Melanocyte of skin (primary cell): Measurements from ENCODE around the gene RPL13A. TPM values are rescaled to one million over a fixed set of nuclear protein-coding genes. Genes with fewer than 3 reads are reported as not detected.

Source experiments
- small RNA-seq, 2 donors: library from RNA; depleted of rRNA; stranded (forward); fragments of <200 nt; gene quantifications; one replicate each; pipeline ENCODE3, GENCODE V24; 2012
- total RNA-seq, 2 donors: library from RNA; depleted of rRNA; stranded (reverse); fragments of >200 nt; gene quantifications; 2 replicates each; pipeline ENCODE4 v1.2.3, GENCODE V29; 2012

The RPL13A gene
- total RNA-seq: 1,000 to 10,000 TPM; 1,225 to 1,537 TPM

DNA sequence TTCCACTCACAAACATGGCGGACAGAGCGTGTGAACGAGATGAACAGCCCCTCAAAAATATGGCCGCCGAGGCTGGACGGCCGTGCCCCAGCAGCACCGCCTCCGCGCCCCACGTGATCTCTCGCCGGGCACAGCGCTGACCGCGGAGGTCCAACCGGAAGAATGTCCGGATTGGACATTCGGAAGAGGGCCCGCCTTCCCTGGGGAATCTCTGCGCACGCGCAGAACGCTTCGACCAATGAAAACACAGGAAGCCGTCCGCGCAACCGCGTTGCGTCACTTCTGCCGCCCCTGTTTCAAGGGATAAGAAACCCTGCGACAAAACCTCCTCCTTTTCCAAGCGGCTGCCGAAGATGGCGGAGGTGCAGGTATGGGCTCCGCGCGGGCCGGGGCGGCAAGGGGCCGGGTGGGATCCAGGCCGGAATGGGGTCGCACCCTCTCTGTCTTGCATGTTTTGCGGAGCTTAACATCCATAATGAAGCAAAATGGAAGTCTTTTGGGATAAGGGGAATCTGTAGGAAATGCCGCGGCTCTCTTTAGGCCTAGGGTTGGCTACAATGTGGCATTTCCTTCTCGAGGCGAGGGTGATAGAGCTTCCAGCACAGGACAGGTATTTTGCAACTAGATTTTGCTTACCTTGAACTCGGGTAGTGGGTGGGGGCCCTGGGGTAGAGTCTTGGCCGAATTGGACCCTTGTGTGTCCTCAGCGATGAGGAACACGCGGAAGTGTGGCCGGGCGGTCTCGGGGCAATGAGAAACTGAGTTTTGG, at the start of gene RPL13A:
RPL13A (plus strand) TSS at position 332 of the 769 bp plus-strand sequence; CDS start at position 354, 22 bp downstream.

DNA sequence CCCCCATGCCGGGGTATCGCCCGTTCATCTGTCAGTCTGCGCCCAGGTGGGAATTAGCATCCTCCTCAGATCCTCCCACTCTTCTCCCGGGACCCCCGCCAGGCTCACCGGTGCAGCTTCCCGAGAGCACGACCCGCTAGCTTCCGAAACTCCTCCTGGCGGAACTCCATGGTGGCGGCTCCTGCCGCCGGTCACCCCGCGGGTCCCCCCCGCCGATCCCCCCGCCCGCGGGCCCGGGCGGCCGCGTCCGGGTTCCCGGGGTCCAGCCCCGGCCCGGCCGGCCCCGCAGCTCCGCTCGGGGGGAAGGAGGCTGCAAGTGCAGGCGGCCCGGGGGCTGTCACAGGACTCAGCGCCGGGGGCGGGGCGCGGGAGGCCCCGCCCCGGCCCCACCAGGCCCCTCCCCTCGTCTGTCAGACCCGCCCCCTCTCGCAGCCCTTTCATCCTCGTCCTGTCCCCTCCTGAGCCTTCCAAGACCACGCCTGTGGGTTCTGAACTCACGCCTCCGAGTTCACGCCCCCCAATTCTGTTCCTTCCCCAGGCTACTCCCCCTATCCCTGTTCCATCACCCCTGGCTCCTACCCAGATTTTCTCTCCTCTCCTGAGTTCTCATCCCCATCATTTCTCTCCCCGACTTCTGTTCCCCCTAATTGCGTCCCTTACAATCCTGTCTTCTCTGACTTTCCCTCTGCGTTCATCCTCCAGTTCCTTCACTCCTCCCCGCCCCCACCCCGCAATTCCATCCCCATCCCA, 46.0 kb upstream of the RPL13A start, which contains the start of gene SLC17A7:
SLC17A7 (minus strand) TSS at position 318 of the 750 bp plus-strand sequence; CDS start at position 170, 148 bp downstream.

DNA sequence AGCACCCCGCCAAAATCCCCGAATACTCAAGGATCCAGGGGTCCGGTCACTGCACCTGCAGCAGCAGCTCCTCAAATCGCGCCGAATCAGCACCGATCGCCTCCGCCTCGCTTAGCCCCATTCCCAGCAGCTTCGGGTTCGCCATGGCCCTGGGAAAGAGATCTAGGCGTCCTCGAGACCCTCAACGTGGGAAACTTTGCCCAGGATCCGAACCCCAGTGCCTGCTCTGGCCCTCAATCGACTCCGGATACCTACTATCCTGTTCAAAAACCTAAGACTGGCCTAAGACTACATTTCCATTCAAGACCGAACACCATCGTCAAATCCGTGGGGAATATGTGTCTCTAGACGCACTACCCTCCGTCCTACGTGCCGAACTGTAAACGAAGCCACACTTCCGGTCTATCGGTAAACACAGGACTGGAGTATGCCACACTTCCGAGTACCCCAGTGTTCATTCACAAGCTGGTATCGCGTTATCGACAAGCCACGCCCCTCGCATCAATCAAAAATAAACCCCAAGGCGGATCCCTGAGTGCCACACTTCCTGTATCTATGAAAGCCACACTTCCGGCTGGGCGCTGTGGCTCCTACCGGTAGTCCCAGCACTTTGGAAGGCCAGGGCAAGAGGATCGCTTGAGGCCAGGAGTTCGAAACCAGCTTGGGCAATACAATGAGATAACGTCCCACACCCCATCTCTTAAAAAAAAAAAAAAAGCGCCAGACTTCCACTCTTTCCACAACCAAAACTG, 35.8 kb upstream of the RPL13A start, which contains the start of gene PIH1D1:
PIH1D1 (minus strand) TSS at position 385 of the 752 bp plus-strand sequence; CDS start at position 145, 240 bp downstream.

DNA sequence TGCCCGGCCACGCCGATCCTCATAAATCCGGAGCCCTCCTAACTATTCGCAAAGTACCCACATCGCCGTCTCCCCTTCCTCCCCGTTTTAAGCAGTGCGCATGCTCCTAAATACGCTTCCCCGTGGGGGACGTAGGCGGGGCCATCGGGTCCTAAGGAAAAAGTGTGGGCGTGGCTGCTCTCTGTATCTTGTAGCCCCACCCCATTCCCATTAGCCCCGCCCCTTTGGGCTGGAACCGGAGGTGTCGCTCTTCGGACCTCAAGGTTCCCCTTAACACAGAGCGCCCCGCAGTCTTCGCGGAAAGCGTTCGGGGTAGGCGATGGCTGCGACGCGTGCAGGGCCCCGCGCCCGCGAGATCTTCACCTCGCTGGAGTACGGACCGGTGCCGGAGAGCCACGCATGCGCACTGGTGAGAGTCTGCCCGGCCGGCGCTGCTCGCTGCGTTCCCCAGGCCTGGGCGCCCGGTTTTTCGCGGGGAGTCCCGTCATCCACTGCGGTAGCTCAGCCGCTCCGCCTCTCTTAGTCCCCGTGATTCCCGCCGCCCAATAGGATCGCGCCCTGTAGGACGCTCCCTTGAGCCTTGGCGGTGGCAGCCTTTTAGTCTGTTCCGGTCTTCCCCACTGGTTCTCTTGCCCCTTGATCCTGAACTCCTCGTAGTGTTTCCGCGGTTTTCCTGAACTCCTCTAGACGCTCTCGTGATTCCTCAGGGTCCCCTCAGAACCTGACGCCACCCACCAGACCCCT, 34.2 kb upstream of the RPL13A start, which contains the start of gene ALDH16A1:
ALDH16A1 (plus strand) TSS at position 213 of the 744 bp plus-strand sequence; CDS start at position 320, 107 bp downstream.

DNA sequence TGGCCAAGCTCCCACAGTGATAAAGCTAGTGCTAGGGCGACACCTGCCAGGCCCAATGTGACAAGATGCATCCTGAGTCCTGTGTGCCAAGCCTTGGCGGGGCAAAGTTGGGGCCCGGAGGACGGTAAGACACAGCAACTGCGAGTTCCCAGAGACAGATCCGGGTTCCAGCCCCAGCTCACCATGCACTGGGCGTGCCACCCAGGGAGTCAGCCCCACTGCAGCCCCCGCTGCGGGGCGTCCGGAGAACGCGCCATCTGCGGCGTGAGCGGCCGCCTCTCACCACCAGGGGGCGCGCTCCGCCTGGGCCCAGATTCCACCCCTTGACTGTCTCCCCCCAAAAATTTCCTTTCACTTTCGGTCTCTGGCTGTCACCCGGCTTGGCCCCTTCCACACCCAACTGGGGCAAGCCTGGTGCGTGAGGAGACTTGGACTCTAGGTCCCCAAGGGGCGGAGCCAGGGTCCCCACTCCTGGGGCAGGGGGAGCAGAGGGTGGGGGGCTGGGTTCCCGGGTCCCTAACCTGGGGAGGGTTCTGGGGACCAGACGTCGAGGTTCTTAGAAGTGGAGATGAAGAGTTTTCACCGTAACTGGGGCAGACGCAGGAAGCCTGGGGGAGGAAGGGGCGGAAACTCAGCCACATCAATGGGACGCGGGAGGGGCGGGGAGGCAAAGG, 13.4 kb upstream of the RPL13A start, which contains the start of gene FLT3LG:
FLT3LG (plus strand) TSS at position 348 of the 674 bp plus-strand sequence. CDS start 425 bp downstream, outside the sequence.

Small RNAs within 50 kb of the gene (small RNA-seq; reads per million reads assigned to genes)
- 0 reads per million in 2 donors for gene COX6CP7
- gene MIR150: 0.41 to 0.86 reads per million in 2 donors
- 0 reads per million in 2 donors for gene SNORD32A
- gene SNORD33: 0 reads per million in 2 donors
- 0 reads per million in 2 donors for gene SNORD34
- 0 reads per million in 2 donors for gene SNORD35A
- 0 reads per million in 2 donors for gene SNORD35B

Other genes with a start within 250 kb of the RPL13A start
- gene SLC6A16, start 162.4 kb upstream of the RPL13A start, total RNA-seq: under 1 TPM; under 0.01 to 0.69 TPM
- gene CD37, start 152.2 kb upstream of the RPL13A start, total RNA-seq: not detected
- gene TEAD2, start 125.2 kb upstream of the RPL13A start, total RNA-seq: 10 to 100 TPM; 29.6 to 30.3 TPM
- not detected for gene DKKL1, start 123.7 kb upstream of the RPL13A start, total RNA-seq
- not detected for gene KASH5, start 99.4 kb upstream of the RPL13A start, total RNA-seq
- not detected for gene PTH2, start 64.2 kb upstream of the RPL13A start, total RNA-seq
- gene GFY, start 62.2 kb upstream of the RPL13A start, total RNA-seq: not detected
- gene SLC17A7, start 46.1 kb upstream of the RPL13A start, total RNA-seq: under 1 TPM in 1 of 2 donors, not detected in 1; under 0.01 TPM
- gene PIH1D1, start 35.8 kb upstream of the RPL13A start, total RNA-seq: 100 to 1,000 TPM in 1 of 2 donors, 10 to 100 TPM in 1; 89.5 to 132 TPM
- gene ALDH16A1, start 34.4 kb upstream of the RPL13A start, total RNA-seq: 10 to 100 TPM; 47.0 to 65.0 TPM
- gene FLT3LG, start 13.4 kb upstream of the RPL13A start, total RNA-seq: 1 to 10 TPM; 2.7 to 3.8 TPM
- gene RPS11, start 8.8 kb downstream of the RPL13A start, total RNA-seq: 1,000 to 10,000 TPM; 1,700 to 1,752 TPM
- 10 to 100 TPM; 21.7 to 27.0 TPM for gene FCGRT, start 25.1 kb downstream of the RPL13A start, total RNA-seq
- gene RCN3, start 40.4 kb downstream of the RPL13A start, total RNA-seq: 1 to 10 TPM; 1.4 to 3.0 TPM
- 100 to 1,000 TPM in 1 of 2 donors, 10 to 100 TPM in 1; 65.4 to 120 TPM for gene NOSIP, start 92.9 kb downstream of the RPL13A start, total RNA-seq
- gene PRRG2, start 93.7 kb downstream of the RPL13A start, total RNA-seq: under 1 TPM; 0.34 to 1.00 TPM
- 1 to 10 TPM; 3.4 to 4.7 TPM for gene PRR12, start 103.6 kb downstream of the RPL13A start, total RNA-seq
- gene RRAS, start 152.5 kb downstream of the RPL13A start, total RNA-seq: 10 to 100 TPM; 11.0 to 11.3 TPM
- gene SCAF1, start 154.6 kb downstream of the RPL13A start, total RNA-seq: 10 to 100 TPM; 18.6 to 19.3 TPM
- gene IRF3, start 178.2 kb downstream of the RPL13A start, total RNA-seq: 10 to 100 TPM; 24.8 to 55.6 TPM
- gene BCL2L12, start 178.3 kb downstream of the RPL13A start, total RNA-seq: 10 to 100 TPM in 1 of 2 donors, 1 to 10 TPM in 1; 3.1 to 14.0 TPM
- gene PRMT1, start 189.7 kb downstream of the RPL13A start, total RNA-seq: 100 to 1,000 TPM; 195 to 414 TPM
- under 1 TPM; 0.34 to 1.00 TPM for gene ADM5, start 202.0 kb downstream of the RPL13A start, total RNA-seq
- 1 to 10 TPM; 2.7 to 4.8 TPM for gene CPT1C, start 203.5 kb downstream of the RPL13A start, total RNA-seq